T-helper 17 cell (primary cell): ENCODE results near the gene LAMTOR4. TPM values are rescaled to one million over a fixed set of nuclear protein-coding genes. Genes with fewer than 3 reads are reported as not detected.

Experiments used
- ATAC-seq: fragments of 150-1000 bp; cut with Tn5 transposase; 2 replicates; pipeline ENCODE4 v1.10.0; 2021; ENCODE audit warnings: mild to moderate bottlenecking, moderate library complexity
- DNase-seq, 3 donors: peaks; one replicate each; pipeline versions ENCODE4 v3.0.0 to v3.0.0-alpha.2; 2020 to 2021
- H3K9me3 ChIP-seq: one replicate; pipeline ENCODE4 v1.7.0; 2013; ENCODE audit warnings: low read length, mild to moderate bottlenecking; ENCODE audit not compliant: control insufficient read depth, poor library complexity, severe bottlenecking
- H3K27ac Mint-ChIP-seq: one replicate; pipeline ENCODE4 v1.8.0; 2022; ENCODE audit warnings: mild to moderate bottlenecking, moderate library complexity, mixed read lengths
- H3K27me3 Mint-ChIP-seq: one replicate; pipeline ENCODE4 v1.8.0; 2022; ENCODE audit warnings: mixed read lengths
- H3K36me3 Mint-ChIP-seq: one replicate; pipeline ENCODE4 v1.8.0; 2022; ENCODE audit warnings: low read depth, mixed read lengths
- H3K4me1 Mint-ChIP-seq: one replicate; pipeline ENCODE4 v1.8.0; 2022; ENCODE audit warnings: mild to moderate bottlenecking, mixed read lengths
- H3K4me3 Mint-ChIP-seq: one replicate; pipeline ENCODE4 v1.8.0; 2022; ENCODE audit warnings: mild to moderate bottlenecking, moderate library complexity, mixed read lengths
- total RNA-seq, 4 donors: library from RNA in 2 of 4; stranded (reverse) in 2 of 4; gene quantifications; one replicate each; pipeline ENCODE4 v1.2.3 and lab custom pipeline; 2022 to 2026

The LAMTOR4 gene
- total RNA-seq (100 to 1,000 TPM; 124 to 135 TPM), total RNA-seq (lab: John Stamatoyannopoulos, UW) (37.5 to 50.4 reads per million in 2 donors)

DNA sequence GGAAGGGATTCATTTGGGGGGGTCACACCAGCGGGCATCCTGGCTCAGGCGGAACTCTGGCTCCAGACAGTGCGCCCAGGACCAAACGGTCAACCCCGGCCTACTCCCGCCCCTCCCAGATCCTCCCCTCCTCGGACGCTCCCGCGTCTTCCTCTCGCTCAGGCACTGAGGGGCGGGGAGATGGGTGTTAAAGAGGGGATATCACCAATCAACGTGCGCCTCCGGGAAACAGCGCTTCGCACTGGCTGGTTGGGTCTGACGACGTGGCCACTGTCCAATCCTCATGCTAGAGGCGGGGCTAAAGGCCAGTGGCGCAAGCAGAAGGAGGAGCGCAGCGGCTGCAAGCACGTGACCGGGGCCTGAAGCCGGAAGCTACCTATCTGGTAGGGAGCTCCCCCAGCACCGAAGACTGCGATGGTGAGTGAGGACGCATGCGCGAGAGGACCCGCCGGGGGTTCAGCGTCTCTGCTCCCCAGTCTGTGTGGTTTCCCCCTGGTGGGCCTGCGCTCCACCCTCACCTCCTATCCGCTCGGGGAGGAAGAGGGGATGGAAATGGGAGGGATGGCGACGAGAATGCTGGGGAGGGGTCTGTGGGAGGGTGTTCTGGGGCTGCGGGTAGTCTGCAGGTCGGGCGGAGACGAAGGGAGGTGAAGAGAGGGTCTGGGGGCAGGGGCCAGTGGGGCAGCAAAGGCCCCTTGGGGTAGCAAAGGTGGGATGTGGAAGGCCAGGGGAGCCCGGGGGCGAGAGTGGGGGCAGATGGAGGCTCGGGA, at the start of gene LAMTOR4:
TSS of gene LAMTOR4 (plus strand) at position 360 of the 770 bp plus-strand sequence. CDS start at position 415, 55 bp downstream.
- peak; percentile 93 to 98 (median 94) for DNase-seq

DNA sequence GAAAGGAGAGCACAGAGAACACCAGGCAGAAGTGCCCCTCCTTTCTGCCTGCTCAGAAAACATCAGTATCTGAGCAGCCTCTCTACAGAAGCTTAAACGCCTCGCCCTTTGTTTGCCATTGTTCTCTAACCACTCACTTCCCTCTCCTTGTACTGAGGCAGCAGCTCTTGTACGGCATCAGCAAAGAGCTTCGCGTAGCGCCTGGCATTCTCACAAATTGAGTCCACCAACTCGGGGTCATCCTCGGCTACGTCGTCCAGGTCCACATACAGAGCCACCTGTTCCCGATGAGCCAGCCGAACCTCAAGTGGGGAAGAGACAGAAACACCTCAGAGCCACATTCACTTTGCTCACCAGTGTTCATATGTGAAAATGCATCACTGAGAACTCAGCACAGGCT, 49.3 kb upstream of the LAMTOR4 start:
- no peak for ATAC-seq
- no peak for DNase-seq
- peak overlapping the region; percentile 96 for H3K27ac Mint-ChIP-seq
- peaks cover 4% of the 10 kb centered on the region for H3K36me3 Mint-ChIP-seq
- peak overlapping the region; percentile 94 for H3K4me3 Mint-ChIP-seq
- no peaks in the 10 kb centered on the region for H3K27me3 Mint-ChIP-seq
- H3K9me3 ChIP-seq, result no peaks in the 10 kb centered on the region
- H3K4me1 Mint-ChIP-seq, result peaks cover 41% of the 10 kb centered on the region

More for the DNA sequence above, at the start of gene LAMTOR4:
- Mint-ChIP-seq H3K27me3 (no peaks in the 10 kb centered on the region), H3K4me3 (peak within 1 kb of the TSS; percentile 100), H3K27ac (peak within 1 kb of the TSS; percentile 98), H3K36me3 (peaks cover 11% of the 10 kb centered on the region), H3K4me1 (peaks cover 33% of the 10 kb centered on the region)
- ATAC-seq, result peak; percentile 96
- H3K9me3 ChIP-seq, result no peaks in the 10 kb centered on the region

DNA sequence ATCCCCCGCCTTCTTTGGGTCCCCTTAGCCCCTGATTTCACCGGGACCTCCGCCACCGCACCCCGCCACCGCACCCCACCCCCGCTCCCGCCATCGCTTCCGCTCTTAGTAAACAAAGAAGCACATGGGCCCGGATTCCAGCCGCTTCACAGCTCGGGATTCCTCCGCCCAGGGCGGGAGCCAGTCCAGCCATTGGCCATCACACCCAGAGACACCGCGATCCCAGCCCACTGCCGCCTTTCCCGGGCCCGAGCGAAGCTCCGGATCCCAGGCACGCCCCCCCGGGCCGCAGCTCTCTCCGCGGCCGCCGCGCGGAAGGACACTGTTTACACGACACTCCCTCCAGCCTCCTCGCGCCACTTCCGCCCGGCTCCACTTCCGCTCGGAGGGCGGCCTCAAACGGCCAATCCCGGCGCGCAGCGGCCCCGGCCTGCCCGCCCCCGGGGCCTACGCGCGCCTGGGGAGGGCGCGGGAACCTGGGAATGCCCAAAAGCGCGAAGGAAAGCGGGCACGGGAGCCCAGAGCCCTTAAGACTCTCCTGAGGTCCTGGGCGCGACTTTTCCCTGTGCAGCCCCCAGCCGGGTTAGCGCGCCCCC, 48.2 kb upstream of the LAMTOR4 start:
- Mint-ChIP-seq H3K36me3 (peaks cover 4% of the 10 kb centered on the region), H3K4me3 (peak overlapping the region; percentile 94), H3K27ac (peak overlapping the region; percentile 96), H3K27me3 (no peaks in the 10 kb centered on the region), H3K4me1 (peaks cover 41% of the 10 kb centered on the region)
- ATAC-seq, result peak; percentile 77
- H3K9me3 ChIP-seq, result no peaks in the 10 kb centered on the region
- peak; percentile 76 to 81 (median 79) for DNase-seq

- Mint-ChIP-seq H3K36me3 (peaks cover 2% of the 10 kb centered on the region), H3K27me3 (no peaks in the 10 kb centered on the region), H3K4me3 (peak within 1 kb of the TSS; percentile 94), H3K4me1 (peaks cover 38% of the 10 kb centered on the region), H3K27ac (peak within 1 kb of the TSS; percentile 96)
- H3K9me3 ChIP-seq, result no peaks in the 10 kb centered on the region
- peak; percentile 88 for ATAC-seq
- peak; percentile 90 to 92 (median 91) for DNase-seq
Observed at GRCh38 chr7:100101016-100101862, 47.5 kb upstream of the LAMTOR4 start, which contains the start of the genes AP4M1 and MCM7. Gene AP4M1 (plus strand): TSS chr7:100101643. CDS start chr7:100101715, 72 bp downstream. Gene MCM7 (minus strand): TSS chr7:100101397. CDS start chr7:100101294, 103 bp downstream.

DNA sequence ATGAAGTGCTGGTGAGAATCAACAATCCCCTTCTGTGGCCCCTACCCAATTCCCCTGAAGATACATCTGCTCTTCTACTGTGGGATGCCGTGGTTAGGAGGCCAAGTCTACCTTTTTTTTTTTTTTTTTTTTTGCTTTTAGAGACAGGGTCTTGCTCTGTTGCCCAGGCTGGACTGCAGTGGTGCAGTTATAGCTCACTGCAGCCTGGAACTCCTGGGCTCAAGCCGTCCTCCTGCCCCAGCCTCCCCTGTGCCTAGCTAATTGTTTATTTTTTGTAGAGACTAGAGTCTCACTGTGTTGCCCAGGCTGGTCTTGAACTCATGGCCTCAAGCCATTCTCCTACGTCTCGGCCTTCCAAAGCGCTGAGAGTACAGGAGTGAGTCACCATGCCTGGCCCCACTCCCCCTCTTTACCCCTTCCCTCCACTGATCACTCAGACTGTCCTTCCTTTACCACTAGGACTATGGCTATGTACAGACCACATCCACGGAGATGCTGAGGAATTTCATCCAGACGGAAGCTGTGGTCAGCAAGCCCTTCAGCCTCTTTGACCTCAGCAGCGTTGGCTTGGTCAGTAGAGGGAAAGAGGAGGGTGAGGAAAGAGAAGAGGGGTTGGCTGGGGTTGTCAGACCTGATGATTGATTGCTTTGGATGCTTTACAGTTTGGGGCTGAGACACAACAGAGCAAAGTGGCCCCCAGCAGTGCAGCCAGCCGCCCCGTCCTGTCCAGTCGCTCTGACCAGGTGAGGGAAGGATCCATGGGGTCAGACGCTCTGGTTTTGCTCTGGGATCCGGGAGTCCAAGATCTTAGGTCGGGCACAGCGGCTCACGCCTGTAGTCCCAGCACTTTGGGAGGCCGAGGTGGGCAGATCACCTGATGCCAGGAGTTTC, 45.5 kb upstream of the LAMTOR4 start:
- no peak for DNase-seq
- ATAC-seq, result no peak
- Mint-ChIP-seq H3K36me3 (no peaks in the 10 kb centered on the region), H3K27me3 (no peaks in the 10 kb centered on the region), H3K4me1 (peaks cover 34% of the 10 kb centered on the region), H3K27ac (peak overlapping the region; percentile 96), H3K4me3 (peak overlapping the region; percentile 81)
- H3K9me3 ChIP-seq, result no peaks in the 10 kb centered on the region

GRCh38 chr7:100105534-100105933, 43.2 kb upstream of the LAMTOR4 start:
- peaks cover 12% of the 10 kb centered on the region for H3K4me1 Mint-ChIP-seq

GRCh38 chr7:100106633-100107032, 42.1 kb upstream of the LAMTOR4 start:
- Mint-ChIP-seq H3K4me3 (no peak overlapping the region), H3K4me1 (peaks cover 6% of the 10 kb centered on the region), H3K36me3 (no peaks in the 10 kb centered on the region), H3K27ac (peak overlapping the region; percentile 24), H3K27me3 (no peaks in the 10 kb centered on the region)
- ATAC-seq (no peak), DNase-seq (no peak)
- H3K9me3 ChIP-seq, result no peaks in the 10 kb centered on the region

More at GRCh38 chr7:100105534-100105933, 43.2 kb upstream of the LAMTOR4 start:
- no peaks in the 10 kb centered on the region for H3K9me3 ChIP-seq
- no peaks in the 10 kb centered on the region for H3K27me3 Mint-ChIP-seq
- H3K27ac Mint-ChIP-seq, result no peak overlapping the region
- DNase-seq, result no peak
- H3K4me3 Mint-ChIP-seq, result no peak overlapping the region
- H3K36me3 Mint-ChIP-seq, result no peaks in the 10 kb centered on the region
- no peak for ATAC-seq

- H3K9me3 ChIP-seq, result no peaks in the 10 kb centered on the region
- ATAC-seq, result no peak
- DNase-seq, result no peak
- H3K4me1 Mint-ChIP-seq, result peaks cover 5% of the 10 kb centered on the region
- H3K27ac Mint-ChIP-seq, result peak overlapping the region; percentile 24
- no peaks in the 10 kb centered on the region for H3K36me3 Mint-ChIP-seq
- H3K27me3 Mint-ChIP-seq, result no peaks in the 10 kb centered on the region
- no peak overlapping the region for H3K4me3 Mint-ChIP-seq
Observed at GRCh38 chr7:100107125-100107737, 41.5 kb upstream of the LAMTOR4 start.

DNA sequence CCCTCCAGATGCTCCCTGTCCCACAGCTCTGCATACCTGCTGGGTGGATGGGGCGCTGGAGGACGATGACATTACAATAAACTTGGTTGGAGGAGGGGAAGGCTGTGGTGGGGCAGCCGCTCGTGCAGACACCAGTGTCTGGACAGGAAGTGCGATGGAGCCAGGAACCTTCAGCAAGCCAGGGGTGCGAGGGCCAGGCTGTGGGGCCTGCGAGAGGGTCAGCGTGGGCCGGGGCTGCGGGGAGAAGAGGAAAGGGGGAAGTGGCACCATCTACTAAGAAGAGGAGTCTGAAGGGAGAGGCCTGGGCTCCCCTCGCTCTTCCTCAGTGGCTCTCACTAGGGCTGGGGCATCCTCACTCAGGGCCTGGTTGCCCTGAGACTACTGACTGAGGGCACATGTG, 40.8 kb upstream of the LAMTOR4 start:
- Mint-ChIP-seq H3K36me3 (no peaks in the 10 kb centered on the region), H3K27me3 (no peaks in the 10 kb centered on the region), H3K4me1 (peaks cover 2% of the 10 kb centered on the region), H3K27ac (no peak overlapping the region), H3K4me3 (no peak overlapping the region)
- DNase-seq, result no peak
- no peaks in the 10 kb centered on the region for H3K9me3 ChIP-seq
- ATAC-seq, result no peak

DNA sequence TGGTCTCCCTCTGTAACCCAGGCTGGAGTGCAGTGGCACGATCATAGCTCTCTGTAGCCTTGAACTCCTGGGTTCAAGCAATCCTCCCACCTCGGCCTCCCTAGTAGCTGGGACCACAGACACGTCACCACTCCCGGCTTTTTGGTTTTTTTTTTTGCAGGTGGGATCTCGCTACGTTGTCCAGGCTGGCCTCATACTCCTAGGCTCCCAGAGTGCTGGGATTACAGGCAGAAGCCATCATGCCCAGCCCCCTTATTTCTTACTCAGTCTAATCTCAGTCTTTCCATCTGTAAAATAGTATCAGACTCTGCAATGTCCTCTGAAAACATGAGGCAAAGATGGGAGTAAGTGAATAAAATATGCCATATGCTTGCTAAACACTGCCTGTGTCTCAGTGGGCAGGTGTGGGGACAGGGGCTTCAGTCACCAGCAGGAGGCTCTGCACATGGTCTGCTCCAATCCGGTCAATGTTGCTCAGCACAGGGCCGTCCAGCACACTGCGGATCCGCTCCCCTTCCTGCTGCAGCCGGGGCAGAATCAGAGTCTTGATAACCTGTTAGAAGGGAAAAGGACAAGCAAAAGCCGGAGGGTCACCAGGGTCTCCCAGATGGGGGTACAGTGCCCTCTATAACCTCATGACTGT, 39.1 kb upstream of the LAMTOR4 start:
- H3K27ac Mint-ChIP-seq, result no peak overlapping the region
- H3K9me3 ChIP-seq, result no peaks in the 10 kb centered on the region
- ATAC-seq, result no peak
- no peaks in the 10 kb centered on the region for H3K4me1 Mint-ChIP-seq
- H3K36me3 Mint-ChIP-seq, result no peaks in the 10 kb centered on the region
- DNase-seq, result no peak
- H3K27me3 Mint-ChIP-seq, result no peaks in the 10 kb centered on the region
- H3K4me3 Mint-ChIP-seq, result no peak overlapping the region

- Mint-ChIP-seq H3K27me3 (no peaks in the 10 kb centered on the region), H3K4me3 (no peak overlapping the region), H3K36me3 (no peaks in the 10 kb centered on the region), H3K27ac (no peak overlapping the region), H3K4me1 (no peaks in the 10 kb centered on the region)
- DNase-seq, result no peak
- H3K9me3 ChIP-seq, result no peaks in the 10 kb centered on the region
- ATAC-seq, result no peak
Observed at GRCh38 chr7:100111156-100111555, 37.6 kb upstream of the LAMTOR4 start.
